IMR-90 (cell line): ENCODE results near the gene PCBP3. TPM values are rescaled to one million over a fixed set of nuclear protein-coding genes. Genes with fewer than 3 reads are reported as not detected.
"Not testable (repeated sequence)": the region's sequence is repeated elsewhere in the genome, so short reads cannot be mapped to it uniquely, and the experiment has no call there.

Source experiments
- ATAC-seq: fragments of 200-7000 bp; cut with Tn5 transposase; 2 replicates; pipeline ENCODE4 v1.9.1; 2020; ENCODE audit warnings: low read depth, mild to moderate bottlenecking, moderate library complexity
- BruUV-seq: library from RNA; stranded (reverse); fragments of 400-500 nt; replicated peaks from 2 replicates; lab custom pipeline; 2021; lab: Mats Ljungman, UMichigan
- CTCF ChIA-PET: fragments of 300-600 bp; formaldehyde crosslinking; extraction: SDS; loops from one replicate; lab custom pipeline; 2021; ENCODE audit warnings: antibody characterized with exemption; lab: Yijun Ruan, JAX
- POLR2A ChIA-PET: fragments of 300-600 bp; sonication (Branson Sonifier 250); formaldehyde crosslinking; loops from one replicate; lab custom pipeline; 2022; ENCODE audit warnings: antibody characterized with exemption; ENCODE audit not compliant: unreplicated experiment; lab: Charles Lee
- DNase-seq: peaks from one replicate; pipeline ENCODE4 v3.0.0; 2013
- H2AFZ ChIP-seq: replicated peaks from 2 replicates; pipeline ENCODE3; 2013; ENCODE audit warnings: low read length, mild to moderate bottlenecking; ENCODE audit not compliant: poor library complexity
- H2AK5ac ChIP-seq: 2 replicates; pipeline ENCODE4 v1.6.1; 2013; ENCODE audit warnings: low read depth, low read length, inconsistent platforms
- H2AK9ac ChIP-seq: replicated peaks from 2 replicates; pipeline ENCODE3; 2013; ENCODE audit warnings: mild to moderate bottlenecking, low read depth, low read length, moderate library complexity; ENCODE audit not compliant: poor library complexity
- H2BK120ac ChIP-seq: 2 replicates; pipeline ENCODE4 v1.6.1; 2013; ENCODE audit warnings: low read depth, low read length, inconsistent platforms
- H2BK15ac ChIP-seq: 3 replicates; pipeline ENCODE4 v1.6.1; 2013; ENCODE audit warnings: low read depth, low read length, inconsistent platforms
- H2BK20ac ChIP-seq: 2 replicates; pipeline ENCODE4 v1.6.1; 2013; ENCODE audit warnings: low read depth, mild to moderate bottlenecking, inconsistent platforms, low read length, moderate library complexity
- H2BK5ac ChIP-seq: 2 replicates; pipeline ENCODE4 v1.6.1; 2013; ENCODE audit warnings: mild to moderate bottlenecking, low read depth, low read length, inconsistent platforms; ENCODE audit not compliant: poor library complexity, severe bottlenecking
- H3K14ac ChIP-seq: replicated peaks from 2 replicates; pipeline ENCODE4 v1.6.1; 2013; ENCODE audit warnings: low read depth, low read length, inconsistent platforms
- H3K18ac ChIP-seq: 2 replicates; pipeline ENCODE4 v1.6.1; 2013; ENCODE audit warnings: low read depth, low read length, control low read depth
- H3K23ac ChIP-seq: 2 replicates; pipeline ENCODE4 v1.6.1; 2013; ENCODE audit warnings: low read depth, low read length, inconsistent platforms
- H3K27ac ChIP-seq: 2 replicates; pipeline ENCODE4 v1.5.1; 2013; ENCODE audit warnings: mild to moderate bottlenecking, control low read depth, low read length; ENCODE audit not compliant: insufficient read depth
- H3K27me3 ChIP-seq: 2 replicates; pipeline ENCODE4 v1.6.1; 2013; ENCODE audit warnings: low read length; ENCODE audit not compliant: control insufficient read depth, insufficient read depth
- H3K36me3 ChIP-seq: 2 replicates; pipeline ENCODE4 v1.6.1; 2013; ENCODE audit warnings: low read length, mixed read lengths; ENCODE audit not compliant: control insufficient read depth, insufficient read depth
- H3K4ac ChIP-seq: 2 replicates; pipeline ENCODE4 v1.6.1; 2013; ENCODE audit warnings: low read depth, low read length, inconsistent platforms
- H3K4me1 ChIP-seq: 2 replicates; pipeline ENCODE4 v1.6.1; 2013; ENCODE audit warnings: low read length, mixed read lengths; ENCODE audit not compliant: control insufficient read depth, insufficient read depth
- H3K4me2 ChIP-seq: 2 replicates; pipeline ENCODE4 v1.6.1; 2013; ENCODE audit warnings: low read depth, mild to moderate bottlenecking, control low read depth, low read length, moderate library complexity
- H3K4me3 ChIP-seq: 2 replicates; pipeline ENCODE4 v1.5.1; 2013; ENCODE audit warnings: low read depth, mild to moderate bottlenecking, control low read depth, low read length, moderate library complexity; ENCODE audit not compliant: insufficient read depth
- H3K56ac ChIP-seq: 2 replicates; pipeline ENCODE4 v1.6.1; 2013; ENCODE audit warnings: low read length, inconsistent platforms; ENCODE audit not compliant: insufficient read depth; ENCODE audit errors: extremely low read depth
- H3K79me1 ChIP-seq, 2 experiments: 2 replicates each; pipeline ENCODE4 v1.6.1; 2013; ENCODE audit warnings: low read length in 2 of 2, inconsistent platforms in 1 of 2, low read depth in 1 of 2
- H3K9ac ChIP-seq: 2 replicates; pipeline ENCODE4 v1.6.1; 2013; ENCODE audit warnings: low read depth, low read length, control low read depth
- H3K9me1 ChIP-seq: 2 replicates; pipeline ENCODE4 v1.6.1; 2013; ENCODE audit warnings: low read length, inconsistent platforms; ENCODE audit not compliant: insufficient read depth
- H3K9me3 ChIP-seq: 2 replicates; pipeline ENCODE4 v1.6.1; 2013; ENCODE audit warnings: low read length; ENCODE audit not compliant: control insufficient read depth, insufficient read depth
- H4K20me1 ChIP-seq: 2 replicates; pipeline ENCODE4 v1.6.1; 2013; ENCODE audit warnings: low read length, inconsistent platforms; ENCODE audit not compliant: insufficient read depth
- H4K5ac ChIP-seq: 2 replicates; pipeline ENCODE4 v1.6.1; 2013; ENCODE audit warnings: mild to moderate bottlenecking, low read depth, low read length, control low read depth
- H4K8ac ChIP-seq, 2 experiments: 2 replicates each; pipeline ENCODE4 v1.6.1; 2013; ENCODE audit warnings: low read depth in 2 of 2, low read length in 2 of 2, control low read depth in 1 of 2, inconsistent platforms in 1 of 2
- H4K91ac ChIP-seq: 2 replicates; pipeline ENCODE4 v1.6.1; 2013; ENCODE audit warnings: low read depth, low read length, inconsistent platforms; ENCODE audit not compliant: insufficient read depth
- WGBS, 2 experiments: methylation state at CpG; one replicate each; pipeline versions ENCODE4 v1.1.5 to v1.1.7; 2013; ENCODE audit warnings: missing lambda C conversion rate in 2 of 2; ENCODE audit not compliant: insufficient read length in 1 of 2; ENCODE audit errors: extremely low coverage in 2 of 2; 5-methylcytosine and 5-hydroxymethylcytosine counted together
- dilution Hi-C: fragments of 300-500 bp; cut with HindIII; formaldehyde crosslinking; loops from one replicate; pipeline ENCODE4 v1.14.3; 2018; ENCODE audit warnings: low sequenced_read_pairs; ENCODE audit not compliant: unreplicated experiment
- in situ Hi-C: fragments of 300-500 bp; cut with MboI; formaldehyde crosslinking; loops from 3 replicates; pipeline ENCODE4 v1.14.3; 2019; ENCODE audit warnings: low sequenced_read_pairs, inconsistent platforms, mixed read lengths
- intact Hi-C: fragments of 100-400 bp; cut with micrococcal nuclease; formaldehyde crosslinking; loops from 2 replicates; pipeline ENCODE4 v1.10.0; 2022
- polyA plus RNA-seq, 3 experiments: library from polyadenylated mRNA; depleted of rRNA; stranded (reverse); fragments of >200 nt; gene quantifications; 2 replicates each; pipeline ENCODE4 v1.2.3, GENCODE V29; 2012; ENCODE audit warnings: low replicate concordance in 1 of 3
- total RNA-seq: library from RNA; depleted of rRNA; stranded (reverse); fragments of >200 nt; gene quantifications from 2 replicates; pipeline ENCODE4 v1.2.3, GENCODE V29; 2012

Gene PCBP3
- total and polyA plus RNA-seq, 2 of the 4 experiments (the other 2 are of a cell fraction): 2.9 to 3.9 TPM

GRCh38 chr21:45621435-45622331, 21.8 kb upstream of the PCBP3 start:
- in situ Hi-C loops, H3K4me2 ChIP-seq, H3K14ac ChIP-seq, ATAC-seq, H2BK20ac ChIP-seq, H2AK5ac ChIP-seq, H2BK5ac ChIP-seq, H3K23ac ChIP-seq, H3K18ac ChIP-seq, H2BK120ac ChIP-seq, dilution Hi-C loops, BruUV-seq, H4K20me1 ChIP-seq, intact Hi-C loops, H3K27ac ChIP-seq, H3K4me3 ChIP-seq, H3K9me1 ChIP-seq, H3K4me1 ChIP-seq, H3K9ac ChIP-seq, H3K79me1 ChIP-seq, H3K56ac ChIP-seq, H3K36me3 ChIP-seq, H4K91ac ChIP-seq, H4K8ac ChIP-seq, POLR2A ChIA-PET, H2AK9ac ChIP-seq, H2AFZ ChIP-seq, H4K5ac ChIP-seq, H2BK15ac ChIP-seq, H3K4ac ChIP-seq, DNase-seq: not testable (repeated sequence)
- WGBS, 2 experiments: no CpG with 5 or more reads among the region's 10 CpGs
- CTCF ChIA-PET: interaction anchor here (1.4 kb wide), 1 partner anchor 65 kb away, joined by 3 read pairs; no protein-coding TSS in a partner anchor
- peaks cover 16% of the 10 kb centered on the region for H3K9me3 ChIP-seq
- peaks cover 39% of the 10 kb centered on the region for H3K27me3 ChIP-seq
